RKO (cell line): ENCODE data around the gene FYN.

Experiments used
- DNase-seq: peaks from one replicate; pipeline ENCODE4 v3.0.0-alpha.2; 2016; ENCODE audit warnings: low spot score

The FYN gene

DNA sequence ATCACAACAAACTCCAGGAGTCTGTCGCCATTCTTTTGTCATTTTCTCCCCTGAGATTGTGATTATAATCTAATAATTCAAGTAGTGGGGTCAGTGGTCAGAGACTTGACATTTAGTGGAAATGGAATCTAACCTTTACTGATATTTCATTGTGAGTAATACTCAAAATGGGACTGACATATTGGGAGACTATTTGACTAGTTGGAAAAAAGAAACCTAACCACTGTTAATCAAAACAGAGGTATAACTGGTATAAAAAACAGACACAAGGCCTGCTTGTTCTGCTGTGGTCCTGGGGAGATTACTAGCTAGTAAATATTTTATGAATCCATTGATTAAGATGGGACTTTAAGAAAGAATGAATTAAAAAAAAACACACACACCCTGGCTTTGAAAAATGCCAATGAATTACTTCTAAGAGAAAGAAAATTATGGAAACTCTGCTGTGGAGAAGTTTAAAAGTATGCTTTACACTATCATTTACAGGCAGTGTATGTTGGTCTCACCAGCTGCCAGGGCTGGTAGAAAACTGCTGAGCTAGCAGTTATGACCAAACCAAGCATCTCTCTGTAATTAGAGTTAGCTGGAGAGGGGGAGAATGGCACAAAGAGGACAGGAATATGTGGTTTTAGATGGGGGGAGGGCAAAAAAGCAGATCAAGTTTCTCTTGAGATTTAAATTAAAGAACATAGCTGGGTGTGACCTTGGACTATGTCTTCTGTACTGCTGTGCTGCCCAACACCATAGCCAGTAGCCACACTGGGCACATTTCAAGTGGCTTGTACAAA is 103.7 kb downstream of the FYN start:
- no peak for DNase-seq

DNA sequence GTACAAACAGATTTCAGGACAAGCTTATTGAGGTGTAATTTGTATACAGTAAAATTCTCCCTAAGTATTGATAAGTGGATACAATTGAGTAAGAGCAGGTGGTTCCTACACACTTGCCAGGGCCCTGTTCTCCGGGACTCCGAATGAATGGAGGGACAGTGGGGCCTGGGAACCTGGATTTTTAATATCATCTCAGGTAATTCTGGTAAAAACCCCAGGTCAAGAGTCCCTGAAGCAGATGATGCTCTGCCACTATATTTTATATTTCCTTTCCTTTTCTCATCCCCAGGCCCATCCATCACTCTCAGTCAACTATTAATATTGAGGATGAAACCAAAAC is 104.9 kb downstream of the FYN start:
- no peak for DNase-seq

DNA sequence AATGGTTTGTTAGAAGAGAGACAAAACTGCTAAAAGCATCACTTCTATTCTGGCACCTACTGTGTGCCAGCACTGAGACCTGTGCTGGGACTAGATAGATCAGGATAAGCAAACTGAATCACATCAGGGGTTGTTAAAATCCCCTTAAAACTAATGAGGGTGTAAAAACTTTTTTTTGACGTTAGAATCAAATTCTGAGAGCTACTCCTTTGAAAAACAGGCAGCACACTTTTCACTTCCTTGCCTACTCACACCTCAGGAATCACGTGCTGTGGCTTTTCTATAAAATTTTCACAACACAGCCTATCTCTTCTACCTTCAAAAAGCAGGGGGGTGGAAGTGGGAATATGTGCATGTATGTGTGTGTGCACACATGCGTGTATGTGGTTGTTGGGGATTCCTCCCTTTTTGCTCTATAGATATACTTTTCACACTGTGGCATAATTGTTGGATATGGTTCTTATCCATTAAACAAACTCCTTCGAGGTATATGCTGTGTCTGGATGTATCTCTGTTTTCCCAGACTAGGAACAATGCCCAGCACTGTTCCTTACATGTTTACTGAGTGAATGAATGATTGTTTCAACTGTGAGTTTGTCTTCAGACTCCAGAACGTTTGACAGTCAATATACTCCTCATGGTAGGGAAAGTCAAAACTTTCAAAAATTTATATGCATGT is 105.4 kb downstream of the FYN start:
- no peak for DNase-seq

DNA sequence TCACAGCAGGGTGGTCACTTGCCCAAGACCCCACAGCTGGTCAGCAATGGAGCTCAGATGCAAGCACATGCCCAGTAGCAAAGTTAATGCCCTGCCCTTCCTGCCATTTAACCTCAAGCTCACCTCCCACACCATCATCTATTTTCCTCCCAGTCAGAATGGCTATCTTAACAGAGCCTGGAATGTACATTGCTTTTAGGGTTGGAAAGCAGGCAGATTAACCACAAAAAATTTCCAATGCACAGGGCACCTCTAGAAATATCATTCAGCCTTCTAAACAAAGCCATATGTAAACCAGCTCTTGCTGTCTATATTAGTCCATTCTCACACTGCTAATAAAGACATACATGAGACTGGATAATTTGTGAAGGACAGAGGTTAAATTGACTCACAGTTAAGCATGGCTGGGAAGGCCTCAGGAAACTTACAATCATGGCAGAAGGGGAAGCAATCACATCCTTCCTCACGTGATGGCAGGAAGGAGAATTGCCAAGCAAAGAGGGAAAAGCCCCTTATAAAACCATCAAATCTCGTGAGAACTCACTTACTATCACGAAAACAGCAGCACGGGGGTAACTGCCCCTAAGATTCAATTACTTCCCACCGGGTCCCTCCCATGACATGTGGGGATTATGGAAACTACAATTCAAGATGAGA is 106.9 kb downstream of the FYN start:
- no peak for DNase-seq

DNA sequence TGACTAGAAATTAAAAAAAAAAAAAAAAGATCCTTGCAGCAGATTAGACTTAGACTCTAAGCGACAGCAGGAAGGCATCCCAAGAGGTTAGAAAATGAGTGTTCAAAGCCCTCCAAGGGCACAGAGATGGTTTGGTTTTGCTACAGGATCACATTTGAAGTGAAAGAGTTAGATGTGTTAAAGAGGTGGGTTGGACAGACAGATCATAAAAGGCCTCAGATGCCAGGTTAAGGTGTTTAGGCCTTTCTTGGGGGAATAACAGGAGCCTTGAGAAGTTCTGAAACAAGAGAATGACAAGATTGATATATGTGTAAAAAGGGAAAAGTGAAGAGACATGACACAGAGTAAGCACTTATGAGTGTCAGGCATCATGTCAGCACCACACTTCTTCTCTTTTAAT is 107.5 kb downstream of the FYN start:
- DNase-seq = no peak

DNA sequence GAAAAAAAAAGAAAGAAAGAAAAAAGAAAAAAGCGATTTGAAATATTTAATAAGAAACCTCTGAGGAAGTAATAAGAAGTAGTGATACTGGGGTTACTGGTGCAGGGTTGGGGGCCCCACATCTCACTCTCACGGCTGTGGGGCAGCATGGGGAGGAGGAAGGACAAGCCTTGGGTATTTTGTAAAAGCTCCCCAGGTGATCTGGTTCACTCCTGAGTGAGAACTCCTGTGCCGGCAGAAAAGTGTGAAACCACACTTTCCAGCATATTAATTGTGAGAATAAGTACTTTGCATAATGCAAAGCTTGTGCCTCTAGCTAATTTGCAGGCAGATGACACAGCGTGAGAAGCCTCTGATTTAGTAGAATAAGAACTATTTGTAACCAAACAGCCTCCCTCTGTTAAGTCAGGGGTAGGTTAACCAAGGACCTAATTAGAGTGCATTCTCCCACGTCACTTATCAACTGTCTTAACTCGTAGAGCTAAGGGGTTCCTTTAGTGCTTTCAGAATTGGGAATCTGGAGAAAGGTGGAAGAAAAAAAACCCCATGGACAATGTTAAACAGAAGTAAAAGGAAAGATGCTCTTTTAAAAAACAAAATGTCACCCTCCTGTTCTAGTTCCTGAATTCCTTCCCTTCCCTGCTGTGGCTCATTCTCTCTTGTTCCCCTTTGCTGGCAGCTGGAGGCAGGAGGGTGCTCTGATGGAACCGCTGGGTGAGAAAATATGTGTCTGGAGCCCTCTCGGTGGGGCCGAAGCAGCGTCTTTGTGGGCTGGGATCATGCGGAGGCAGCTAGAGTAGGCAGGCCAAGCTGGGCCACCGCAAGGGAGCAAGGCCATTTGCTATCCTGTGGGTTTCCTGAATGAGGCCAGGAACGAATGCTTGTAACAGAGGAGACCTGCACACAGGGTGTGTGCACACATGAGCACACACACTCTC is 108.7 kb downstream of the FYN start:
- DNase-seq = no peak

DNA sequence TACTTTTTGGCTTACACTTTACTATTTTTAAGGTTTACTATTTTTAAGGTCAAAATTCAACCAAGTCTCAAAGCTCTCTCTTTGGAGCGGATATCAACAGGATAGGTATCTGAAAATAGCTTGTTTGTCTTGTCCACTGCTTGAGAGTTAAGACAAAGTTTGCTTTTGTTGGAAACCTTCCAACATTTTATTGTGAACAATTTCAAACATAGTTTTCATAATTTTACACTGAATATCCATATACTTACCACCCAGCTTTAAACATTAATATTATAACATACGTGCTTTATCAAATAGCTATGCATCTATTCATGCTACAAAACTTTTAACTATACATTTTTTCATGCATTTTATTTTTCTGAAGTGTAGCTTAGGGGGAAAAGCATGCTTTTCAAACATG is 109.9 kb downstream of the FYN start:
- no peak for DNase-seq

DNA sequence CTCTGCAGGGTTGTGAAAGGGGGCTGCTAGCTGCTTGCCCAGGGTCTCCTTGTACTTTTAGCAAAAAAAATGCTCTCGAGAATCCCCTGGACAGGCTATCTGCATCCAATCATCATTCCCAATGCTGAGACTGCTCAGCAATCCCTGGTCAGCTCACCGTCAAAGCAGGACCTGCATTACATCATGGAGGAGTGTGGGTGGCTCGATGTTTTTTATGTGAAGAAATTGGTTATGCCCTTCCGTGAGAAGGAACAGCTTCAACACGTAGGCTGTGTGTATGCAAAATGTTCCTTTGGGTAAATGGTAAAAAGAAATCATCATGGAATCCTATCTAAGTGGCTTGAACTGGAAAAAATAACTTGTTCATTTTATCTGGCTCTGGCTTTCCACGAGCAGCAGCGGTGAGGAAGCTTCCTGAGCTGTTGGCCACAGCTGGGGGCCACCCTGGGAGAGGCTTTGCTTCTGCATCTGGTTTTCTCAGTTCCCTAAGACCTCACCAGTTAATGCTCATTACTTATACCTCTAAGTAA is 111.4 kb downstream of the FYN start:
- DNase-seq = no peak

DNA sequence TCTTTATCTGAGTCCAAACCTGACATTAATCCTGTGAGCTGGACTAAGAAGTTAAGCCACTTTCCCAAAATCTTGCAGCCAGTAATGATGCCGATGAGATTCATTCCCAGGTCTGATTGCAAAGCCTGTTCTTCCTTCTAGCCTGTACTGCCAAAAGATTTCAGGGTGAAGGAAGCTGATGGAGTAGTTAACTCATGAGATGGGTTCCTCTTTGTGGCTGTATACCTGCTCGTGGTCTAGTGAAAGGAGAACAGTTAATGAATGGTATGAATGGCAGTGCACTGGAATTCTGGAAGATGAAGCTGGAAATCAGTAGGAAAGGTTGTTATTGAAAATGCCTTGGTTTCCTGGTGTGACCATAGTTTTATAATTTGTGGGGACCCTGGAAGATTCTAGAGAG is 112.0 kb downstream of the FYN start:
- no peak for DNase-seq

DNA sequence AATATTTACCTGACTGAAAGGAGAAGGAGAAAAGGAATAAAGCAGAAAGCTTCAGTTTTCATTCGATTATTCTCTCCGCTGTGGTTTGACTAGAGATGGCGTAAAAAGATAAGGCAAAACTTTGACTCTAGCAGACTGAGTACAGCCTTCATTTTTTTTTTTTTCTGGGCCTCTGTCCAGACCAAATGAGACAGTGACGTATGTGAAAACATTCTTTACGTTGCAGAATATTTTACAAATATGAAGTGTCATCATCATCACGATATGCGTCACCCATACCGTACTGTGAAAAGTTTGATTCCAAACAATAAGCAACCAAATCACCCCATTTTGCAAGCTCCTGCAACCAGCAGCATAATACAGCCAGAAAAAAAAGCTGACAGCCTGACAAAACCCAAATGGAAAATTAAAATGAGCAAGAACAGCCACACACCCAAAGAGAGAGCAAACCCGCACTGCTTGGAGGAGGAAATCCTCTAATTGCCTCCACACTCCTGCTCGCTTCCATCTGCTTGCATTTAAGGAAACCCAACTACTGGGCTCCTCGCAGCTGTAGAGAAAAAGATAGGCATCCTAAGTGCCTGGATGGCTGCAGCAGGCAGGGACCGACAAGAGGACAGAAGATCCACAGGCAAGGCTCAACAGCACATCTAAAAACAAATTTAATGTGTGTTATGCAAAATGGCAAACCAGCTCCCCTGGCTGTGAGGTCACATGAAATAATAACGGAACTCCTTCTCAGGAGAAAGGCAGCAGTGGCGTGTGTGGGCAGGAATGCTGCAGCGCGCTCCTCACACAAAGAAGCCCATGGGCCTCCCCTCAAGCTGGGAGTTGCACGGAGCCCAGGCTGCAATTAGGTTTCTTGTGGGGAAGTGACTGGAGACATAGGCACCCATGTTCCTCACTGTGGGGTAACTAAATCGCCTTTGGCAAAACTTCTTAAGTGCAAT is 113.1 kb downstream of the FYN start:
- DNase-seq = no peak

DNA sequence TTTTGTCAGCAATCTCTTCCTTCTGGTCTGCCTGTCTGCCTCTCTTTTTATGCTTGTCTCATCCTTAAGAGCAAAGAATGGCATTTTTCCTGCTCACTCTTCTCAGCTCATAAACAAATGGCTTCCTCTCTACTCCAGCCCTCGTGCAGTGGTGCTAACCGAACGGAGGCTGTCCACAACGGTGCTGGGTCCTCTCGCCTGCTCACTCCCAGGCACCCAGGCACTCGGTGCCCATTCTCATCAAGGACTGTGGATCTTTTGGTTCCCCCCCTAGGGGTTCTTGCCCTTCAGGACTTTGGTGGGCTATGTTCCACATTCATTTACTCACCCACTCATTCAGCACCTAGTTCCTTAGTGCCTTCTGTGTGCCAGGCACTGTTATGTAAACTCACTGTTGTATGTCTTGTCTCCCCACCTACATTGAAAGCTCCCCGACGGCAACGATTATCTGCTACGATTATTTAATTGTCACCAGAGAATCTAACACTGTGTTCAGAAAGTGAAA is 113.9 kb downstream of the FYN start:
- DNase-seq = no peak

DNA sequence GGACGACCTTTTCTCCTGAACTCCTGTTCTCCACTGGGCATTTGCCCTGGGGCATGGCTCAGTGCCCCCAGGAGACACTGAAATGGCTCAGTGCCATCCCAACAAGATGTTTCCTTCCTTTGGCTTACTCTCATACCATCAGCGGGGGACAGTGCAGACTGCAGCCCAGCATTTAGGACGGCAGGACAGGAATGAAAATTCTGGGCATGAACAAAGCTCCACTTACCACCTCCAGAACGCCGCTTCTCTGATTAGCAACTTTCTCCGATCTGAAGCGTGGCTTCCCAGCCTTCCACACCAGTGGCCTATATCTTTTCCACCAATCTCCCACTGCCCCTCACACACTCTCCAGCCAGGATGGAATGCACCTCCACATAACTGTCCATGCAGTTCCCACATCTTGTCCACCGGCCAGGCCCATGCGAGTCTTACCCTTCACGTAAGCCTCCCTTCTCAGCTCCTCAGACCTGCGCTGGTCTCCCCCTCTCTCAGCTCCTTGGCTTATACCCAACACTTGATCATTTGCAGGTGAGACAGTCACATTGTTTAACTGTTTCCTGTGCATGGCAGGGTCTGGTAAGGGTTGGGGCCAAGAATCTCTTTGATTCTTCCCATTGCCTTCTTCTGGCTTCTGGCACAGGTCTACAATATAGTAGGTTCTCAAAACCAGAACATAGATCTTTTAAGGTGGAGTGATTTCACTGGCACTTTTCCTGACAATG is 114.5 kb downstream of the FYN start:
- no peak for DNase-seq

DNA sequence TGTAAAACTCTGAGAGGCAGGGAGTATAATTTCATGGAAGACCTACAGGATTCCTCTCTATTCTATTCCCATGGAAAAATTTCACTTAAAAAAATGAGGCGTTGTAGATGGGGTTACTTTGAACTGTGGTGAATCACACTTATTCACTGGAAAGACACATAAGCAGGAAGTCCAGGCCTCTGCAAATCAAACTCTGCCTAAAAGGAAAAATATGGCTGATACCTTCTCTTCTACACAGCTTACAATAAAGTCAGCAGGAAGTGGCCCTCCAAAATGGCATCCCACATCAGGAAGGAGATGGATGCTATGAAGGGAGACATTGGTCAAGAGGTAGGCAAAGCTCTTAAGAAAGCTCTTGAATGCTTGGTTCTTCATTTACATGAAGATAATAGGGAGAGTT is 115.9 kb downstream of the FYN start:
- peak; percentile 71 for DNase-seq

DNA sequence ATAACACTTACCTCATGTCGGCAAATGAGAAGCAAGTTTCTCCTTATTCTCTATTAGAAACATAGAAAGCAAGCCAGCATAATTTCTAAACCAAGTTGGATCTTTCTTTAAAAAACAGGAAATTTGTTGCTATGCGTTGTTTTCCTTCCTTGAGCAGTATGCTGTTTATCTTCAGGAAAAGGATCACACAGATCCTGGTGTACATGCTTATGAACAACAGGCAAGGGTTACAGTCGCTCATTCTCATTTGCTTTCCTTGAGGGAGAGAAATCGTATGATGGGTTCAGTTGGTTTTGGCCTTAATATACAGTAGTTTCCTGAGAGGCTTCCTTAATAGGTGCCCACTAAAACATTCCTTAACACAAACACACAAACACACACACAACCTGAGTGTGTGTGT is 118.8 kb downstream of the FYN start:
- no peak for DNase-seq

DNA sequence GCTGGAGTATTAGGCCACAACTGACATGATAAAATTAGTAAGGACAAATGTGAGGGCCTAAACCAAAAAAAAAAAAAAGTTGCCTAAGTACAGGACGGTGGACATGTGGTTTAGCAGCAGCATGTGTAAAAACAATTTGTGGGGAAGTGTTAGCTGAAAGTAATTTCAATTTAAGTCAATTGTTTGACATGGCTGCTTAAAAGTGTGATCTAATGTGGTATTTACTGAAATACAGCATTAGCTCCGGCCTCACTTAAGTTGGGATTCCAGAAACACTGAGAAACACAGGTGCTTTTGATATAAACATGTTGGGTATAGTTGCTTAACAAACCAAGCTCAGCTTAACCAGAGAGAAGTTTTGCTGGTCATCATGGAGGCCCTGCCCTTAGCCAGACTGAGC is 119.7 kb downstream of the FYN start:
- no peak for DNase-seq

DNA sequence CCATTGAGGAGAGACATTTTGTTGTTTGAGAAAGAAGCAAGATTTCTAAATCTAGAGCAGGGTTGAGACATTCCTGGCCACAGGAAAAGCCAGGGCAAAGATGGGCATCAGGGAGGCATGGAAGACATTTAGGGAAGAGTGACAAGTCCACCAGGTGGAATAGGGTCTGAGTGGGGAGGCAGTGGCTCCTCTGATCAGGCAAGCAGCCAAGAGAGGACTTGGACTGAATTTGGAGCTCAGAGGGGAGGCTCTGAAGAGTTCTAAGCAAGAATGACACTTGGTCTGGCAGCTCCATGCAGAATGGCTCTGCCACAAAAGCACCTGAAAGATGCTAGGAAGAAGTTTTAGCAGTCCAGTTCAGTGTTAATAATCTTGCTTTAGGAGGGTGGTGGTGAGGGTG is 120.8 kb downstream of the FYN start:
- DNase-seq = no peak

DNA sequence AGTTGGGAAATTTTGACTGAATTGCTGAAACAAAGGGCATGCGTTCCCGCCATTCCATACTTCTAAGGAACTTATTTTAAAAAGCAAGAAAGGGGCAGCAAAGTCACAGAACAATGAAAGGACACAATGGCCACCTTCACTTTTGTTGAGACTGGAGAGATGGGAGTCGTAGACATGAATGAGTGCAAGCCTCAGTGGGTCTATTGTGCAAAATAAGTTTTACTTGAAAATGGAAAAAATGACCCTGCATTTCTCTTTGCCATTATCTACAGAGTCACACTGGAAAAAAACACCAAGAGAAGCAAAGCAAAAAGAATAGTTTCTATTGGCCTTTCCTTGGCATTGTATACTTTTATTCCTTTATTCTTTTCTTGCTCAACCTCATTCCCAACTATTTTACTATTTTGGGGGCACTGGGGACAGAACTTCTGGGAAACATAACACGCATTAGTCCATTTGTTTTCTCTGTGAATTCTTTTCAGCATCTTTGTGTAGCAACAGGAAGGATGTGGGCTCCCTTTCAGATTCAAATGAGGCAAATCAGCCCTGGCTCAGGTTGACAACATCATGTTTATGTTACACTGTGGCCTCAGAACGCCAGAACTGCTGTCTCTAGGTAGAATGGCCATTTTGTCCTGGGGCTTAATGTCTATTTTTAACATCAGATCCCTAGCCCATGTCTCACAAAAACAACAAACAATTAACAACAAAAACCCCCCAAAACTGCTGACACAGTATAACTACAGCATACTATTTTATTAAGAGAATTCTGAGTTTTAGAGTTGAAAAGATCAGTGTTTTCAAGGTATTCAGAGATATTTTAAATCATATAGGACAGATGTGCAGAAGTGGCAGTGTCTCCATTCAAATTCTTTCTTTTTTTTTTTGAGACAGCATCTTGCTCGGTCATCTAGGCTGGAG is 122.2 kb downstream of the FYN start:
- no peak for DNase-seq

DNA sequence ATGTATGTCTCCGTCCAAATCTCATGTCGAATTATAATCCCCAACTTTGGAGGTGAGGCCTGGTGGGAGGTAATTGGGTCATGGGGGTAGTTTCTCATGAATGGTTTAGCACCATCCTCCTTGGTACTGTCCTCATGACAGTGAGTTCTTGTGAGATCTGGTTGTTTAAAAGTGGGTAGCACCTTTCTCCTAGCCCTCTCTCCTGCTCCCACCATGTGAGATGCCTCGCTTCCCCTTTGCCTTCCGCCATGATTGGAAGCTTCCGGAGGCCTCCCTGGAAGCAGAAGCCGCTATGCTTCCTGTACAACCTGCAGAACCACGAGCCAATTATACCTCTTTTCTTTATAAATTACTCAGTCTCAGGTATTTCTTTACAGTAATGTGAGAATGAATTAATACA is 123.1 kb downstream of the FYN start:
- no peak for DNase-seq

DNA sequence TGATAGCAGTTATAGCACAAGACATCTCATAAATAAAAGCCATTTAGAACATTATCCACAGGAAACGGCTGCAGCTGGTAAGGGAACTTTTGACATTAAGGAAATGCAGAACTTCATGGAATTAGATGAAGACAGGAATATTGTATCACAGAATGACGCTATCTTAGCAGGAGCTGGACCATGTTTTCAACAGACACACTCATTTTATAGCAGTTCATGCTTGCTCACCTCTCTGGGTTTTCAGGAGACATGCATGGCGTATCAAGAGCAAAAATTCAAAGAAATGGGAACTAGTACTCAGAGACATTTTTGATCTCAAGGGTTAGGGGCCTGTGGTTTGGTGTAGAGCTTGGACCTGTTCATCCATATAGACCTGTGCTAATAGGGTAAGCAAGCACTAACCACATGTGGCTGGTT is 125.0 kb downstream of the FYN start:
- no peak for DNase-seq
